ENCODE data around the gene C11orf58. TPM values are rescaled to one million over a fixed set of nuclear protein-coding genes. Genes with fewer than 3 reads are reported as not detected.

Gene C11orf58
- 150 and 152 TPM in 2 replicates for total RNA-seq

DNA sequence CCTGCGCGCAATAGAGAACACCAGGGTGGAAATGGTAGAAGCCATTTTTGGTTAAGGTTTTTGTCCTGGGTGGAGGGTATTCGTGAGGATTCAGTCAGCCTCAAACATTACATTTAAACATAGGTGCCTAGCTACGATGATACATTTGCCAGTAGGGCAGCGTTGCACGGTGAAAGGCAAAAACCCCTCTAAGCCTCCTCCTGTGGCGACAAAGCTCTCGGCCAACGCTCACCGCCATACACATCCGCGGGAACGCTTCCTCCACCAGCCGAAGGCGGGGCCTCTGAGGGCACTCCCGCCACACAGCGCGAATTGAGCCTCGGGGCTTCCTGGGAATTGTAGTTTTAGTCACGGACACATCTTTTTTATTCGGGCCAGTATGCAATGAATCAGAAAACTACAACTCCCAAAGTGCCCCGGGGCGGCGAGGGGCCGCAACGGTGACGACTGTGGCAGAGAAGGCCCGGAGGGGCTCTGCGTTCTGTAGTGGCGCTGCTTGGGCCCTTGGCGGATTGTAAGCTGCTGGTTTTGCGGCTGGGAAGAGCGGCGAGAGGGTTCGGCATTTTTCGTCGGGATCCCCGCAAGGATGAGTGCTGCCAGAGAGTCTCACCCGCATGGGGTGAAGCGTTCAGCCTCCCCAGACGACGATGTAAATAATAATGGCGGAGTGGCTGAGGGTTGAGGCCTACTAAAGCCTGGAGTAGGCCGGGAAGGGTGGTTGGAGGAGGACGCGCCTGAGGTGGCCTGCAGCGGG is at the start of gene C11orf58:
C11orf58 (plus strand) TSS at position 455 of the 754 bp plus-strand sequence; CDS start at position 587, 132 bp downstream.
- peaks cover 18% of the 10 kb centered on the region for H3K36me3 Mint-ChIP-seq (ENCODE audit: low read depth)
- no peaks in the 10 kb centered on the region for H3K27me3 Mint-ChIP-seq (ENCODE audit: insufficient read depth)
- peaks cover 32% of the 10 kb centered on the region for H3K4me1 Mint-ChIP-seq (ENCODE audit: low read depth)
- no peaks in the 10 kb centered on the region for H3K9me3 Mint-ChIP-seq
- peak within 1 kb of the TSS; percentile 88 for H3K27ac Mint-ChIP-seq
- H3K4me3 Mint-ChIP-seq: peak within 1 kb of the TSS; percentile 73
- peak; percentile 93 for DNase-seq (ENCODE audit: low spot score)
- intact Hi-C loops (cut with micrococcal nuclease): loop anchor here (1.0 to 5.0 kb wide), 8 partner anchors 11 to 1896 kb away; partner anchors contain the start of genes GTF2H1, HPS5, NCR3LG1 and NUCB2

DNA sequence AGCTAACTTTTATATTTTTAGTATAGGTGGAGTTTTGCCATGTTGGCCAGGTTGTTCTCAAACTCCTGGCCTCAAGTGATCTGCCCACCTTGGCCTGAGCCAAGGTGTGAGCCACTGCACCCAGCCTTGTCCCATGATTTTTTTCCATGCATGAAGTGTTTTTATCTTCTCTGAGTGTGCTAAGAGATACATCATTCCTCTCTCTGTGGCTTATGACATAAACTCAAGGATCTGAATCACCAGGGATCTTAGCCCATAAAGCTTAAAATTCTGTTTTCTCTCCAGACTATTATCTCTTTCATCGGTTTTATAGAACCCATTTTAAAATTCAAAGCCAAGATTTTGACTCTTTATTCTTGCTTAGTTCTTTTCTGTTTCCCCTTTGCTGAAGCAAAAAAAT is 48.4 kb upstream of the C11orf58 start:
- Mint-ChIP-seq H3K36me3 (ENCODE audit: low read depth) (no peaks in the 10 kb centered on the region), H3K27ac (no peak overlapping the region), H3K4me1 (ENCODE audit: low read depth) (no peaks in the 10 kb centered on the region), H3K27me3 (ENCODE audit: insufficient read depth) (no peaks in the 10 kb centered on the region), H3K9me3 (no peaks in the 10 kb centered on the region), H3K4me3 (no peak overlapping the region)
- intact Hi-C loops (cut with micrococcal nuclease): no loop called here
- no peak for DNase-seq (ENCODE audit: low spot score)

DNA sequence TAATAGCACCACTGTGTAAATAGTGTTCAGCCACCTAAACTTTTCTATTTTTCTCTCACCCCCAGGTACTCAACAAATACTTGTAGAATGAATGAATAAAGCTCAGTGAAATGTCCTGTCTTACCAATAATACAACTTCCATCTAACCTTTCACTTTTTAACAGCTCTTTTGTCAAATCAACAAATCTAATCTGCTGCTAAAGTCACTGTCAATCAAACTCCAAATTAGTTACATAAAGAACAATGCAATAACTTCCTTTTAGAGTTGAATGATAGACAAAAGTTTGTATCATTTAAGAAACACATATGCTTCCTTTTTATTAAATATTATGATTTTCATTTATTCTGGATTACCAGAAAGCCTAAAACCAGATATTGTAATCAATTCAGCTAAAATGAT is 34.7 kb upstream of the C11orf58 start:
- Mint-ChIP-seq H3K27ac (no peak overlapping the region), H3K4me1 (ENCODE audit: low read depth) (no peaks in the 10 kb centered on the region), H3K9me3 (no peaks in the 10 kb centered on the region), H3K27me3 (ENCODE audit: insufficient read depth) (no peaks in the 10 kb centered on the region), H3K36me3 (ENCODE audit: low read depth) (no peaks in the 10 kb centered on the region), H3K4me3 (no peak overlapping the region)
- intact Hi-C loops (cut with micrococcal nuclease): no loop called here
- no peak for DNase-seq (ENCODE audit: low spot score)

DNA sequence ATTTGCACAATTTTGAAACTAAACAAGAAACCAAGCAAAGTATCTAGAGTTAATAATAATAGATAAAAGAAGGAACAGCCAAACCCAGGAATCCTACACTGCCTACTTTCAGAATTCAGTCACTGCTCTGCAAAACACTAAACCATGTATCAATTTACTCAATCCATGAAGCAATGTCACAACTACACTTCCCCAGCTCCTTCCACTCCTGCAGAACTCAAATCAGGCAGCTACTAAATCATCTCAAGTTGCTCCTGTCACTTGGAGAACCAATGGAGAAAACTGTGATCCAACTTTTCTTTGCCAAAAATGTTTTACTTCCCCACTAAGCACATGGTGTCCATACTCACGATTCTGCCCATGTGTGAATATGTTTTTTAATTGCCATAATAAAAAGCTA is 24.9 kb upstream of the C11orf58 start:
- Mint-ChIP-seq H3K4me1 (ENCODE audit: low read depth) (no peaks in the 10 kb centered on the region), H3K4me3 (no peak overlapping the region), H3K27ac (no peak overlapping the region), H3K27me3 (ENCODE audit: insufficient read depth) (peaks cover 5% of the 10 kb centered on the region), H3K36me3 (ENCODE audit: low read depth) (no peaks in the 10 kb centered on the region), H3K9me3 (no peaks in the 10 kb centered on the region)
- intact Hi-C loops (cut with micrococcal nuclease): no loop called here
- DNase-seq (ENCODE audit: low spot score): no peak

DNA sequence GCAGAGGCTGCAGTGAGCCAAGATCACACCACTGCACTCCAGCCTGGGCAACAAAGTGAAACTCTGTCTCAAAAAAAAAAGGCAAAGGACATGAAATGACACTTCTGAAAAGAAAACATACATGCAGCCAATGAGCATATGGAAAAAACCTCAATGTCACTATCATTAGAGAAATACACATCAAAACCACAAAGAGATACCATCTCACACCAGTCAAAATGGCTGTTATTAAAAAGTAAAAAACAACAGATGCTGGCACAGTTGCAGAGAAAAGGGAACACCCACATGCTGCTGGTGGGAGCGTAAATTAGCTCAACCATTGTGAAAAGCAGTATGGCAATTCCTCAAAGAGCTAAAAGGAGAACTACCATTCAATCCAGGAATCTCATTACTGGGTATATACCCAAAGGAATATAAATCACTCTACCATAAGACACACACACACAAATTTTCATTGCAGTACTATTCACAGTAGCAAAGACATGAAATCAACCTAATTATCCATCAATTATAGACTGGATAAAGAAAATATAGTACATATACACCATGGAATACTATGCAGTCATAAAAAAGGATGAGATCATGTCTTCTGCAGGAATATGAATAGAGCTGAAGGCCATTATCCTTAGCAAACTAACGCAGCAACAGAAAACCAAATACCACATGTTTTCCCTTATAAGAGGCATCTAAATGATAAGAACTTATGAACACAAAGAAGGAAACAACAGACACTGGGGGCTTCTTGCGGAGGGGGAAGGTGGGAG is 15.7 kb upstream of the C11orf58 start:
- DNase-seq (ENCODE audit: low spot score): no peak
- Mint-ChIP-seq H3K36me3 (ENCODE audit: low read depth) (no peaks in the 10 kb centered on the region), H3K4me1 (ENCODE audit: low read depth) (no peaks in the 10 kb centered on the region), H3K9me3 (no peaks in the 10 kb centered on the region), H3K27ac (no peak overlapping the region), H3K4me3 (no peak overlapping the region), H3K27me3 (ENCODE audit: insufficient read depth) (peaks cover 8% of the 10 kb centered on the region)
- intact Hi-C loops (cut with micrococcal nuclease): no loop called here

DNA sequence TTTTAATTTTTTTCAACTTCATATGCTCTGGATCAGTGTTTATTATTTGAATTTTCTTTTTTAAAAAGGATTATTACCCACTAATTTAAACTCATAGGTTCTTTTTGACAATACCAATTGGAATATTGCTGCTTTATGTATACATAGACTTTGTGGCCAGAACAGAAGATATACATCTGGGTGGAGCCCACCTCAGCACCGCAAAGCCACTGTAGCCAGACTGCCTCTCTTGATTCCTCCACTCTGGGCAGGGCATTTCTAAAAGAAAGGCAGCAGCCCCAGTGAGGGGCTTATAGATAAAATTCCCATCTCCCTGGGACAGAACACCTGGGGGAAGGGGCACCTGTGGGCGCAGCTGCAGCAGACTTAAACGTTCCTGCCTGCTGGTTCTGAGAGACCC is 10.6 kb upstream of the C11orf58 start:
- Mint-ChIP-seq H3K9me3 (peaks cover 8% of the 10 kb centered on the region), H3K4me3 (no peak overlapping the region)

DNA sequence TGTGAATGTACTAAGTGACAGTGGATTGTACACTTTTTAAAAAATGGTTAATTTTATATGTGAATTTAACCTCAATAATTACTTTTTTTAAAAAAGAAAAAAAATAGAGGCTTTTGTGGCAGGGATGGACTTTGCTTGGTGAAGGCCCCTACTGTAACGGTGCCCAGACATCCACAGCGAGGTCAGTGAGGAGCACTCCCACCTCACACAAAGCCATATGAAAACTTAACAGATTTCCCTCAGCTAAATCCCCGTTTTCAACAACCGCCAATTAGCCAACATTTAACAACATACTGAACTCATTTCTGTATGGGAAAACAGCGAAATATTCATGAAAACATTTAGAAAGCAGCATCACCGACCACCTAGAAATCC is 642 bp upstream of the C11orf58 start:
- intact Hi-C loops (cut with micrococcal nuclease): loop anchor here (1.0 to 5.0 kb wide), 8 partner anchors 11 to 1896 kb away; partner anchors contain the start of genes GTF2H1, HPS5, NCR3LG1 and NUCB2
- no peak for DNase-seq (ENCODE audit: low spot score)
- Mint-ChIP-seq H3K9me3 (no peaks in the 10 kb centered on the region), H3K27me3 (ENCODE audit: insufficient read depth) (peaks cover 3% of the 10 kb centered on the region), H3K4me3 (peak overlapping the region; percentile 73), H3K36me3 (ENCODE audit: low read depth) (peaks cover 14% of the 10 kb centered on the region), H3K4me1 (ENCODE audit: low read depth) (peaks cover 26% of the 10 kb centered on the region), H3K27ac (peak overlapping the region; percentile 88)

More for the DNA sequence above, 10.6 kb upstream of the C11orf58 start:
- Mint-ChIP-seq H3K36me3 (ENCODE audit: low read depth) (no peaks in the 10 kb centered on the region), H3K27ac (no peak overlapping the region), H3K27me3 (ENCODE audit: insufficient read depth) (peaks cover 23% of the 10 kb centered on the region), H3K4me1 (ENCODE audit: low read depth) (no peaks in the 10 kb centered on the region)
- no peak for DNase-seq (ENCODE audit: low spot score)
- intact Hi-C loops (cut with micrococcal nuclease): no loop called here

DNA sequence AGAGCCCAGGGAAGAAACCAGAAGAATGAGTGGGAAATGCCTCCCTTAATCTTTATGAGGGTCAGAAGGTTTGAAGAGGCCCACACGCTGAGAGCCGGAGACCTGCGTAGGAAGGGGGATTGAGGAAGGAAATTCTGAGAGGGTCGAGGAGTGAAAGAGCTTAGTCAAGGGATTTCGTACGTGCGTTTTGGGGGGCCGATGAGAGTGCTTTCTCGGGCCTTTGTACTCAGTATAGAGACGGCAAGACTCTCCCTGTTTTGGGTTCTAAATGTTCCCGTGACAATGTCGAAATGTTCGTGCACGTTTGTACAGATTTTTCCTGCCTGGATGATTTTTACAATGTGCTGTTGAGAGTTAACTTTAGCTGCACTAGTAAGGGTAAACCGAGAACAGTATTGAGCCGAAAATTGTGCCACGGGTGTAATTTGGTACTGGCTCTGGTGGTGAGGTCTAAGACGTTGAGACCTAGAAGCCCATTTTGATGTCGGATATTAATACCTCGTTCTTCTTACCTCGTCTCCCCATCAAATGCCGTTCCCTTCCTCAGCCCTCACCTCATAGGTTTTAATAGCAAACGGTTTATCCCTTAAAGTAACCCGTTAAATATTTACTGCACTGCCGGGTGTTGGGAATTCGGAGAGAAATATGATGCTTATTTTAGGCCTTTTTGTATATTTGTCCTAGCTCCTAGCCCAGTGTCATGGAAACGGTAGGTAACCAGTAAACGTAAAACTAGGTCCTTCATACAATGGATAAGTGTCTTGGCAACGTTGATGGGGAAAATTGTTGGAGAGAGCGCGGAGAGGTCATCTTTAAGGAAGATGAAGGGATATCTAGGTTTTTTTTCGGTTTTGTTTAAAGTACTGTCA is 734 bp downstream of the C11orf58 start:
- Mint-ChIP-seq H3K4me3 (no peak overlapping the region), H3K9me3 (no peaks in the 10 kb centered on the region), H3K27me3 (ENCODE audit: insufficient read depth) (no peaks in the 10 kb centered on the region), H3K27ac (no peak overlapping the region), H3K4me1 (ENCODE audit: low read depth) (peaks cover 32% of the 10 kb centered on the region), H3K36me3 (ENCODE audit: low read depth) (peaks cover 19% of the 10 kb centered on the region)
- intact Hi-C loops (cut with micrococcal nuclease): loop anchor here (1.0 to 5.0 kb wide), 8 partner anchors 10 to 1895 kb away; partner anchors contain the start of genes GTF2H1, HPS5, NCR3LG1 and NUCB2
- no peak for DNase-seq (ENCODE audit: low spot score)

DNA sequence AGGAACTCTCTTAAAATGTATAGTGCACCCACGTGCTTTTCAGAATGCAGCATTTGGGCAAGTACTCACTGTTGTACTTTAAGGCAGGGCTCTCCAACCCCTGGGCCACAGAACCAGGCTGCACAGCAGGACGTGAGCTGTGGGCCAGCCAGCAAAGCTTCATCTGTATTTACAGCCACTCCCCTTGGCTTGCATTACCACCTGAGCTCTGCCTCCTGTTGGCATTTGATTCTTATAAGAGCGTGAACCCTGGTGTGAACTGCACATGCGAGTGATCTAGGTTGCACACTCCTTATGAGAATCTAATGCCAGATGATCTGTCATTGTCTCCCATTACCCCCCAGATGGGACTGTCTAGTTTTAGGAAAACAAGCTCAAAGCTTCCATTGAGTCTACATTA is 3.0 kb downstream of the C11orf58 start:
- Mint-ChIP-seq H3K9me3 (no peaks in the 10 kb centered on the region), H3K27me3 (ENCODE audit: insufficient read depth) (no peaks in the 10 kb centered on the region), H3K4me1 (ENCODE audit: low read depth) (peaks cover 46% of the 10 kb centered on the region), H3K36me3 (ENCODE audit: low read depth) (peaks cover 40% of the 10 kb centered on the region), H3K4me3 (peak overlapping the region; percentile 70), H3K27ac (peak overlapping the region; percentile 75)
- no peak for DNase-seq (ENCODE audit: low spot score)
- intact Hi-C loops (cut with micrococcal nuclease): no loop called here

DNA sequence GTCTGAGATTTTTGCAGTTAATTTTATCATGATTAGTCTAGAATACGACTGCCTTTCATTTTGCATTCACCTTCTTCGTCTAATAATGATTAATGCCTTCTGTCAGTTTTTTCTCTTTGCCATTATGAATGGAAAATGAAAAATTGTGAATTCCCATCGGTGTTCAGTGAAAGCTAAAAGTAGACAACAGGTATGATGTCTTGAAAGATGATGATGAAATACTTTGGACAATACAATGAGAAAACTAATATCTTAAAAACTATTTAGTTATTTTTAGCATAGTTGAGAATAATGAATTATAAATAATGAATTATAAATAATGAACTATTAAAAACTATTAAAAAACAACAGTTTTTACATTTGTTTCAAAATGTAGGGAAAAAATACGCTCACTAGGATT is 5.0 kb downstream of the C11orf58 start:
- Mint-ChIP-seq H3K27me3 (ENCODE audit: insufficient read depth) (no peaks in the 10 kb centered on the region), H3K4me3 (peak overlapping the region; percentile 53), H3K4me1 (ENCODE audit: low read depth) (peaks cover 47% of the 10 kb centered on the region), H3K36me3 (ENCODE audit: low read depth) (peaks cover 50% of the 10 kb centered on the region), H3K27ac (no peak overlapping the region), H3K9me3 (no peaks in the 10 kb centered on the region)
- intact Hi-C loops (cut with micrococcal nuclease): no loop called here
- DNase-seq (ENCODE audit: low spot score): no peak

DNA sequence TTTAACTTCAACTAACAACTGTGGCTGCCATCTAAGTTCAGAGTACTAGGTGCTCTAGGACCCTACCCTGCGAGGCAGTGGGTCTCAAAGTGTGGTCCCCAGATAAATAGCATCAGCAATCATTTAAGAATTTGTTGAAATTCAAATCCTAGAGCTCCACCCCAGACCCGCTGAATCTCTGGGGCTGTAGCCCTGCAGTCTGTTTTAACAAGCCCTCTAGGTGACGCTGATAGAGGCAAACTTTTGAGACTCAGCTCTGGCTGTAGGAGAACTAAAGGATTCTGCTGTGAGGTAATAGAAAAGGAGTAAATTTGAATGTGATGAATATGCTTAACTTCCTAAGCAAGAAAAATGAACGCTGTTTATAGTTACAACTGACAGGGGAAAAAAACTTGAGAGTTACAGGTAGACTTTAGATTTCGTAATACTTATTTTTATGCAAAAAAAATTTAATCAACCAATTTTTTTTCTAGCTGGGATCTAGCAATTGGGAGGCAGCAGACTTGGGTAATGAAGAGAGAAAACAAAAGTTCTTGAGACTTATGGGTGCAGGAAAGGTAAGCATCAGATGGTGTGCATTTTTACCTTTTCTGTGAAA is 5.8 kb downstream of the C11orf58 start:
- H3K27me3 Mint-ChIP-seq (ENCODE audit: insufficient read depth): no peaks in the 10 kb centered on the region
- peaks cover 54% of the 10 kb centered on the region for H3K36me3 Mint-ChIP-seq (ENCODE audit: low read depth)
- intact Hi-C loops (cut with micrococcal nuclease): no loop called here
- H3K4me1 Mint-ChIP-seq (ENCODE audit: low read depth): peaks cover 48% of the 10 kb centered on the region
- no peak overlapping the region for H3K4me3 Mint-ChIP-seq
- no peaks in the 10 kb centered on the region for H3K9me3 Mint-ChIP-seq
- H3K27ac Mint-ChIP-seq: no peak overlapping the region
- DNase-seq (ENCODE audit: low spot score): no peak

DNA sequence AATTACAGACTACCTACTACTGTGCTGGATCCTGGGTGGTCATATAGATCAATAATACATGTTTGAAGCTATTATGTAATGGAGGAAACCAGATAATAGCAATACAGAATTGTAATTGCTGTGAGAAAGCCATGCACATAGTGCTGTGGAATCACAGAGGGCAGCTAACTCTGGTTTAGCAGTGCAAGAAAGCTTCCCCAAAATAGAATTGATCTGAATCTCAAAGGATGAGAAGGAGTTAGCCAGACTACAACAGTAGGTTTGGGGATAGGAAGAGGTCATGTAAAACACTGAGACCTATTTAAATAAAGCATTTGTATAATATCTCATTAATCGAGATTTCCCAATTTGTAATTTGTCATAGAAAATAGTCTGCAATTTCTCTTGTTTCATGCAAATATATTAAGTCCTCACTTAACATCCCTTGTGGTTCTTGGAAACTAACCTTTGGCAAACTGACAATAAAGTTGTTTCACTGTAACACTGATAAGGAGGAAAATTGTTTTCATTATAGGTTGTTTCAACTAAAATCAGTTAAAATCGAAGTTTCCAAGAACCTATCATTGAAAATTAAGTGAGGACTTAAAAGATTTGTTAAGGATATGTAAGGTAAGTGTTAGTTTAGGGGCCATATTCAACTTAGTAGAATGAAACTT is 7.6 kb downstream of the C11orf58 start:
- Mint-ChIP-seq H3K27ac (peak overlapping the region; percentile 29), H3K27me3 (ENCODE audit: insufficient read depth) (no peaks in the 10 kb centered on the region), H3K36me3 (ENCODE audit: low read depth) (peaks cover 69% of the 10 kb centered on the region), H3K4me3 (no peak overlapping the region), H3K4me1 (ENCODE audit: low read depth) (peaks cover 55% of the 10 kb centered on the region), H3K9me3 (no peaks in the 10 kb centered on the region)
- intact Hi-C loops (cut with micrococcal nuclease): no loop called here
- DNase-seq (ENCODE audit: low spot score): no peak

Measured in activated T-helper 1 cell treated with anti-CD3 and anti-CD28 coated beads, Interleukin-12 subunit alpha, Interleukin-12 subunit beta, Interleukin-2, Interleukin-4 antibody, amounts not matched to agents 30 ng/mL and 10 ng/mL and 1 ng/mL, durations not matched to agents 14 hours and 24 hours and 36 hours (primary cell).